Adrenal gland (tissue), 12 donors: ENCODE measurements around the gene TMEM100. TPM values are rescaled to one million over a fixed set of nuclear protein-coding genes. Genes with fewer than 3 reads are reported as not detected.

Experiments used
- DNase-seq, 7 donors: peaks; one replicate each; pipeline ENCODE4 v3.0.0-alpha.2; 2019 to 2020
- H3K27ac ChIP-seq, 5 donors: fragments of 200-600 bp; sonication (generic) in 4 of 5; 1 replicate in 3 of 5; 2 replicates in 2 of 5; pipeline versions ENCODE4 v1.5.1 to v1.8.0; 2016 to 2020; ENCODE audit warnings: mild to moderate bottlenecking in 1 of 5
- H3K27me3 ChIP-seq: fragments of 200-600 bp; 2 replicates; pipeline ENCODE4 v1.8.0; 2021
- H3K36me3 ChIP-seq, 2 donors: fragments of 200-600 bp; replicated peaks in 1 of 2; 1 replicate in 1 of 2; 2 replicates in 1 of 2; pipeline versions ENCODE4 v1.5.1 to v1.8.0; 2018 to 2022
- H3K4me1 ChIP-seq, 2 donors: fragments of 200-600 bp; replicated peaks in 1 of 2; 1 replicate in 1 of 2; 2 replicates in 1 of 2; pipeline versions ENCODE4 v1.5.1 to v1.8.0; 2018 to 2021
- H3K4me3 ChIP-seq, 4 donors: fragments of 200-600 bp; sonication (generic) in 3 of 4; one replicate each; pipeline ENCODE4 v1.5.1; 2016 to 2018
- H3K9me3 ChIP-seq, 3 donors: fragments of 200-600 bp; sonication (generic) in 1 of 3; replicated peaks in 1 of 3; 1 replicate in 2 of 3; 2 replicates in 1 of 3; pipeline versions ENCODE4 v1.5.1 to v1.8.0; 2016 to 2021
- POLR2A ChIP-seq, 2 donors: fragments of 450-650 bp; IDR thresholded peaks; one replicate each; pipeline ENCODE4 v1.6.1; 2017; ENCODE audit warnings: antibody characterized with exemption in 2 of 2, mild to moderate bottlenecking in 2 of 2, moderate library complexity in 1 of 2
- WGBS, 4 donors: extraction: QIAGEN DNeasy Blood & Tissue Kit in 2 of 4; methylation state at CpG; one replicate each; pipeline versions ENCODE4 v1.1.5 to v1.1.7; 2013 to 2017; 5-methylcytosine and 5-hydroxymethylcytosine counted together
- intact Hi-C, 2 donors: fragments of 100-400 bp; cut with DNase I; formaldehyde crosslinking; loops; one replicate each; pipeline versions ENCODE4 v1.14.1 to v1.15.0; 2022 to 2023
- polyA plus RNA-seq, 3 donors: library from polyadenylated mRNA; stranded (reverse); fragments of 200-250 nt in 2 of 3; fragments of 350-450 nt in 1 of 3; fragmentation: Illumina TruSeq in 1 of 3; extraction: RNeasy Lipid Tissue Mini Kit (QIAGEN cat#74804) in 1 of 3; gene quantifications; one replicate each; pipeline ENCODE4 v1.2.3, GENCODE V29; 2013 to 2014
- total RNA-seq, 9 donors: library from RNA; depleted of rRNA in 4 of 9; stranded (reverse); fragments of >200 nt in 4 of 9; fragments of 120-200 nt in 1 of 9; fragmentation: NEBNext Ultra II Directional in 1 of 9; extraction: Animal tissue kit (Norgen Biotek cat#: 25700) in 1 of 9; gene quantifications; one replicate each; pipeline versions ENCODE4 v1.1.0 to v1.2.4, GENCODE V29; 2013 to 2023
- TF ChIP-seq, protein P1 (sequence below), 6 experiments: fragments of 450-650 bp in 4 of 6; fragments of 200-600 bp in 2 of 6; sonication (generic) in 1 of 6; IDR thresholded peaks; 1 replicate in 5 of 6; 2 replicates in 1 of 6; pipeline versions ENCODE4 v1.5.1 to v1.8.0; 2016 to 2021; ENCODE audit warnings: antibody characterized with exemption in 6 of 6, mild to moderate bottlenecking in 2 of 6, moderate library complexity in 1 of 6
- donor health status: healthy with polysubstance abuse.
- donor health status: Bipolar disorder and iron deficiency.
- donor health status: DM: yes; HTN: yes; CAD: no.
- donor health status: DM: no; HTN: no; CAD: no.
- donor health status: DM: no; HTN: no; CAD: no.
- donor health status: DM: yes; HTN: yes; CAD: no.

Gene TMEM100
- total and polyA plus RNA-seq, 12 donors: 1.3 to 11.5 (median 2.6) TPM

DNA sequence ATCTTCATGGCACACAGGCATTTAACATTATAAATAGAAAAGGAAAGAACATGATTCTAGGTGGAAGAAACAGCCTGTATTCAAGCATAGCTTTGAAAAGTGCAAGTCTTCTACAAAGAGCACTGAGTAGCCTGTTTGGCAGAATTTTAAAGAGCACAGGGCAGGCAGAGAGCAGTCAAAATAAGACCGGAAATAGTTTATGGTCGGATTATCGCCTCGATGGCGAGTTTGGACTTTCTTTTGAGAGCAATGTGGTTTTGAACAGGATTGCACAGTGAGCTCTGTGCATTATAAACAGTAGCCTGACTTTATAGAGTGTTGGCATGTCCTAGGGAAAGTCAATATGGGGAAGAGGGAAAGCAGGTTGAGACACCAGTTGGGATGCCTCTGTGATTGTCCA is 6.2 kb upstream of the TMEM100 start:
- TF ChIP-seq POLR2A (IDR thresholded peaks at IDR 0.05): no peak
- TF ChIP-seq, protein P1, sequence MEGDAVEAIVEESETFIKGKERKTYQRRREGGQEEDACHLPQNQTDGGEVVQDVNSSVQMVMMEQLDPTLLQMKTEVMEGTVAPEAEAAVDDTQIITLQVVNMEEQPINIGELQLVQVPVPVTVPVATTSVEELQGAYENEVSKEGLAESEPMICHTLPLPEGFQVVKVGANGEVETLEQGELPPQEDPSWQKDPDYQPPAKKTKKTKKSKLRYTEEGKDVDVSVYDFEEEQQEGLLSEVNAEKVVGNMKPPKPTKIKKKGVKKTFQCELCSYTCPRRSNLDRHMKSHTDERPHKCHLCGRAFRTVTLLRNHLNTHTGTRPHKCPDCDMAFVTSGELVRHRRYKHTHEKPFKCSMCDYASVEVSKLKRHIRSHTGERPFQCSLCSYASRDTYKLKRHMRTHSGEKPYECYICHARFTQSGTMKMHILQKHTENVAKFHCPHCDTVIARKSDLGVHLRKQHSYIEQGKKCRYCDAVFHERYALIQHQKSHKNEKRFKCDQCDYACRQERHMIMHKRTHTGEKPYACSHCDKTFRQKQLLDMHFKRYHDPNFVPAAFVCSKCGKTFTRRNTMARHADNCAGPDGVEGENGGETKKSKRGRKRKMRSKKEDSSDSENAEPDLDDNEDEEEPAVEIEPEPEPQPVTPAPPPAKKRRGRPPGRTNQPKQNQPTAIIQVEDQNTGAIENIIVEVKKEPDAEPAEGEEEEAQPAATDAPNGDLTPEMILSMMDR (IDR thresholded peaks at IDR 0.05): no peak

DNA sequence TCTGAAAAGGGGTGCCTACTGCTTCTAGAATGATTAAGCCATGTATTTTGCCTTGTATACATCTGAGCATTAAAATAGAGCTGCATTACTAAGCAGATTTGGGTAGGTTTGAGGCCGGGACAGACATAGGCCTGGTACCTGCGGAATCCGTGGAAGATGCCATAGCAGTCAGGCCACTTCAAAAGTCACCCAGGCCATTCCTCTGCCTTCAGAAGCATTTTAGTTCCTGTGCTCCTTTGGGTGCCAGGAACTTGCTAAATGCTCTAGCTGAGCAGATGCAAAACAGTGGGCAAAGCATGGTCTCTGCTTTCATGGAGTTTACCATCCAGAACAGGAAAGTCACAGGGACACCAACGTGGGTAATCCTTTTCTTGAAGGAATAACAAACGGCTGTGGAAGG is 5.7 kb upstream of the TMEM100 start:
- intact Hi-C loops: no loop called here

More for the DNA sequence above, 6.2 kb upstream of the TMEM100 start:
- intact Hi-C loops: no loop called here
- H3K4me1 ChIP-seq: peaks cover 8 to 33% of the 10 kb centered on the region in 2 donors
- H3K27ac ChIP-seq: peak overlapping the region in 1 of 5 donors; percentile 3
- no peak overlapping the region for H3K4me3 ChIP-seq
- H3K27me3 ChIP-seq: no peaks in the 10 kb centered on the region
- H3K36me3 ChIP-seq: no peaks in the 10 kb centered on the region
- 75 to 80% (median 76%) methylated on average over 5 of the region's 5 CpGs for WGBS, 4 donors
- H3K9me3 ChIP-seq: no peaks in the 10 kb centered on the region
- DNase-seq: no peak

DNA sequence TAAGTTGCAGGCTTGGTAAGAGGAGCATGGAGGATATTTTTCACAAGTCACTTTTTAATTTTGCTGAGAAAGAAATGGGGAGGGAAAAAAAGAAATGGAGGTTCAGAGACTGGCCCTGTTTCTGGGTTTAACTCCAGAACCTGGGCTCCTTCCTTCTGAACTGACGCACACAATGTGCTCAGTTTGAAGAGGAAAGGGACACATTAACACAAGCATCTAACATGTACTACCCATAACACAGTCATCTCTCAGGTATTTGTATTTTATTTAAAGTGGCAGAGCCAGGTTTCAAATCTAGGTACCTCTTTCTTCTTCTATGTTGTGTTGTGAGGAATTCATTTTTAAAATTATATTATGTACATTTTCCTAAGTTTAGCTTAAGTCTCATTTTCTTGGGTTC is 5.3 kb upstream of the TMEM100 start:
- peaks cover 8 to 32% of the 10 kb centered on the region in 2 donors for H3K4me1 ChIP-seq
- intact Hi-C loops: no loop called here
- TF ChIP-seq, protein P1 (IDR thresholded peaks at IDR 0.05): no peak
- TF ChIP-seq POLR2A (IDR thresholded peaks at IDR 0.05): no peak
- H3K4me3 ChIP-seq: no peak overlapping the region
- WGBS, 4 donors: 93 to 100% (median 97%) methylated on average over 1 of the region's 1 CpG
- H3K27me3 ChIP-seq: no peaks in the 10 kb centered on the region
- no peaks in the 10 kb centered on the region for H3K36me3 ChIP-seq
- DNase-seq: no peak
- H3K9me3 ChIP-seq: no peaks in the 10 kb centered on the region
- no peak overlapping the region for H3K27ac ChIP-seq

More for the DNA sequence above, 5.7 kb upstream of the TMEM100 start:
- H3K27me3 ChIP-seq: no peaks in the 10 kb centered on the region
- no peaks in the 10 kb centered on the region for H3K36me3 ChIP-seq
- TF ChIP-seq, protein P1 (IDR thresholded peaks at IDR 0.05): no peak
- no peak for TF ChIP-seq POLR2A (IDR thresholded peaks at IDR 0.05)
- H3K9me3 ChIP-seq: no peaks in the 10 kb centered on the region
- H3K4me3 ChIP-seq: no peak overlapping the region
- DNase-seq: no peak
- H3K27ac ChIP-seq: no peak overlapping the region
- 88 to 92% (median 90%) methylated on average over 5 of the region's 5 CpGs for WGBS, 4 donors
- H3K4me1 ChIP-seq: peaks cover 8 to 33% of the 10 kb centered on the region in 2 donors

DNA sequence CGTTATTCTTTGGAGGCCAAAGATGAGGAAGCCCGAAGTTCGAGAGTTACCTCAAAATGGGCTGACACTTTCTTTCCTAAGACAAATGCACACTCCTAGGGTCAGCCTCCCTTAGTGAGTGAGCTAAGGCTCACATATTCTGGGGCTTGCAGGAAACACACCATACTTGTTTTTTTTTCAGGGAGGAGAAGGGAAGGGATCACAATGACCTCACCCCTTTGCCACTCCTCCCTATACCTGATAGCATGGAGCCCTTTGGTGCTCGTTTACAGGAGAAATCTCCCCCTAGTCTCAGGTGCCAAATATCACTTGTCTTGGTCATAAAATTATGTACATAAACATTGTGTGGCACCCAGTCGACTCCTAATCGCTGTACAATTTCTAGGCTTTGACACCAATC is 4.6 kb upstream of the TMEM100 start:
- Histone ChIP-seq H3K27me3 (no peaks in the 10 kb centered on the region), H3K36me3 (no peaks in the 10 kb centered on the region), H3K4me3 (no peak overlapping the region), H3K4me1 (peaks cover 8 to 28% of the 10 kb centered on the region in 2 donors), H3K27ac (no peak overlapping the region), H3K9me3 (no peaks in the 10 kb centered on the region)
- WGBS, 4 donors: 77 to 86% (median 82%) methylated on average over 6 of the region's 6 CpGs
- intact Hi-C loops: no loop called here
- TF ChIP-seq, protein P1 (IDR thresholded peaks at IDR 0.05): no peak
- no peak for TF ChIP-seq POLR2A (IDR thresholded peaks at IDR 0.05)
- no peak for DNase-seq
